Endothelial cell (in vitro differentiated cells): Measurements from ENCODE around the gene DCAF15. TPM values are rescaled to one million over a fixed set of nuclear protein-coding genes. Genes with fewer than 3 reads are reported as not detected.

Experiments
- DNase-seq: peaks from one replicate; pipeline ENCODE4 v3.0.0; 2021; ENCODE audit warnings: low spot score
- H3K27ac Mint-ChIP-seq: one replicate; pipeline ENCODE4 v1.8.0; 2021; ENCODE audit warnings: mixed read lengths, inconsistent platforms; ENCODE audit not compliant: unreplicated experiment
- H3K27me3 Mint-ChIP-seq: one replicate; pipeline ENCODE4 v1.8.0; 2021; ENCODE audit warnings: mild to moderate bottlenecking, moderate library complexity, mixed read lengths, inconsistent platforms; ENCODE audit not compliant: unreplicated experiment
- H3K36me3 Mint-ChIP-seq: one replicate; pipeline ENCODE4 v1.8.0; 2021; ENCODE audit warnings: mild to moderate bottlenecking, low read depth, mixed read lengths, inconsistent platforms; ENCODE audit not compliant: unreplicated experiment
- H3K4me1 Mint-ChIP-seq: one replicate; pipeline ENCODE4 v1.8.0; 2021; ENCODE audit warnings: mild to moderate bottlenecking, mixed read lengths, inconsistent platforms; ENCODE audit not compliant: unreplicated experiment
- H3K4me3 Mint-ChIP-seq: one replicate; pipeline ENCODE4 v1.8.0; 2021; ENCODE audit warnings: mild to moderate bottlenecking, mixed read lengths, inconsistent platforms; ENCODE audit not compliant: unreplicated experiment
- H3K9me3 Mint-ChIP-seq: one replicate; pipeline ENCODE4 v1.8.0; 2021; ENCODE audit warnings: mixed read lengths, inconsistent platforms; ENCODE audit not compliant: unreplicated experiment
- CTCF ChIP-seq: fragments of 200-600 bp; sonication (generic); IDR thresholded peaks from one replicate; pipeline ENCODE4 v1.5.0; 2021; ENCODE audit warnings: antibody characterized with exemption; ENCODE audit not compliant: unreplicated experiment
- total RNA-seq: library from RNA; stranded (reverse); fragmentation: NEBNext Ultra II Directional; extraction: Animal tissue kit (Norgen Biotek cat#: 25700); gene quantifications from one replicate; pipeline ENCODE4 v1.2.1, GENCODE V29; 2021; ENCODE audit not compliant: unreplicated experiment

DCAF15 gene
- total RNA-seq, 1 donor from 2014 or later, result 53.0 TPM

- Mint-ChIP-seq H3K4me1 (no peaks in the 10 kb centered on the region), H3K27me3 (peaks cover 12% of the 10 kb centered on the region), H3K36me3 (no peaks in the 10 kb centered on the region), H3K27ac (no peak overlapping the region), H3K9me3 (no peaks in the 10 kb centered on the region), H3K4me3 (no peak overlapping the region)
- TF ChIP-seq CTCF, result no peak
- no peak for DNase-seq
These were observed 16.4 kb upstream of the DCAF15 start for GRCh38 chr19:13935765-13936510.

GRCh38 chr19:13937479-13938300, 14.6 kb upstream of the DCAF15 start:
- H3K36me3 Mint-ChIP-seq, result no peaks in the 10 kb centered on the region
- H3K27me3 Mint-ChIP-seq, result peaks cover 13% of the 10 kb centered on the region
- no peaks in the 10 kb centered on the region for H3K9me3 Mint-ChIP-seq
- no peak for DNase-seq
- no peak overlapping the region for H3K4me3 Mint-ChIP-seq
- H3K4me1 Mint-ChIP-seq, result no peaks in the 10 kb centered on the region
- H3K27ac Mint-ChIP-seq, result no peak overlapping the region
- TF ChIP-seq CTCF, result no peak

- Mint-ChIP-seq H3K4me1 (no peaks in the 10 kb centered on the region), H3K27me3 (peaks cover 11% of the 10 kb centered on the region), H3K9me3 (no peaks in the 10 kb centered on the region), H3K4me3 (no peak within 1 kb of the TSS), H3K36me3 (no peaks in the 10 kb centered on the region), H3K27ac (no peak within 1 kb of the TSS)
- TF ChIP-seq CTCF, result no peak
- no peak for DNase-seq
These were observed 13.8 kb upstream of the DCAF15 start, which contains the start of gene PODNL1 for GRCh38 chr19:13938301-13939064. PODNL1 (minus strand) TSS chr19:13938417; CDS start chr19:13938181, 236 bp downstream.

GRCh38 chr19:13942023-13942684, 10.2 kb upstream of the DCAF15 start:
- Mint-ChIP-seq H3K4me3 (no peak overlapping the region), H3K27ac (no peak overlapping the region), H3K27me3 (peaks cover 1% of the 10 kb centered on the region), H3K4me1 (no peaks in the 10 kb centered on the region), H3K9me3 (no peaks in the 10 kb centered on the region), H3K36me3 (no peaks in the 10 kb centered on the region)
- no peak for TF ChIP-seq CTCF
- no peak for DNase-seq
